H1 (cell line): Measurements from ENCODE around the gene MFGE8.

ENCODE experiments used
- ATF2 ChIP-seq: IDR thresholded peaks from 2 replicates; pipeline ENCODE4 v1.6.1; 2012; ENCODE audit warnings: low read length, inconsistent platforms
- CREB1 ChIP-seq: IDR thresholded peaks from 2 replicates; pipeline ENCODE4 v1.6.1; 2012; ENCODE audit warnings: inconsistent platforms
- EP300 ChIP-seq, 2 experiments: IDR thresholded peaks; 1 replicate in 1 of 2; 2 replicates in 1 of 2; pipeline ENCODE4 v1.6.1; 2011 to 2012; ENCODE audit warnings: low read depth in 2 of 2, low read length in 2 of 2, mild to moderate bottlenecking in 2 of 2, borderline replicate concordance in 1 of 2, inconsistent platforms in 1 of 2, moderate library complexity in 1 of 2
- EZH2 ChIP-seq: fragments of 200-600 bp; sonication (generic); IDR thresholded peaks from 2 replicates; pipeline ENCODE4 v1.7.1; 2012; ENCODE audit warnings: low read depth, mild to moderate bottlenecking, moderate library complexity, low read length, inconsistent platforms; ENCODE audit not compliant: severe bottlenecking
- GABPA ChIP-seq: IDR thresholded peaks from 2 replicates; pipeline ENCODE4 v1.6.1; 2011; ENCODE audit warnings: mild to moderate bottlenecking, low read length, moderate library complexity, borderline replicate concordance; ENCODE audit not compliant: insufficient read depth
- POLR2A ChIP-seq, 2 experiments: IDR thresholded peaks; 1 replicate in 1 of 2; 2 replicates in 1 of 2; pipeline ENCODE4 v1.6.1; 2011; ENCODE audit warnings: low read depth in 2 of 2, low read length in 2 of 2, mild to moderate bottlenecking in 2 of 2; ENCODE audit errors: control extremely low read depth in 1 of 2
- POLR2AphosphoS5 ChIP-seq: IDR thresholded peaks from 2 replicates; pipeline ENCODE4 v1.6.1; 2011; ENCODE audit warnings: low read depth, low read length
- SIN3A ChIP-seq, 2 experiments: IDR thresholded peaks in 1 of 2; conservative IDR thresholded peaks in 1 of 2; 2 replicates each; pipeline ENCODE4 v1.6.1; 2011 to 2012; ENCODE audit warnings: low read length in 2 of 2, improper control_type of control experiment in 1 of 2, low read depth in 1 of 2, mild to moderate bottlenecking in 1 of 2
- SP2 ChIP-seq: IDR thresholded peaks from 2 replicates; pipeline ENCODE4 v1.6.1; 2012; ENCODE audit warnings: mild to moderate bottlenecking, low read length, inconsistent platforms
- TCF12 ChIP-seq: IDR thresholded peaks from 2 replicates; pipeline ENCODE4 v1.6.1; 2011; ENCODE audit warnings: low read depth, mild to moderate bottlenecking, low read length
- TF ChIP-seq, protein P1 (sequence below), 3 experiments: IDR thresholded peaks; 1 replicate in 2 of 3; 2 replicates in 1 of 3; pipeline versions ENCODE4 v1.5.1 to v1.6.1; 2011; ENCODE audit warnings: low read length in 3 of 3, mild to moderate bottlenecking in 3 of 3, inconsistent platforms in 2 of 3, low read depth in 1 of 3, moderate library complexity in 1 of 3; ENCODE audit not compliant: insufficient read depth in 1 of 3; ENCODE audit errors: control extremely low read depth in 1 of 3

DNA sequence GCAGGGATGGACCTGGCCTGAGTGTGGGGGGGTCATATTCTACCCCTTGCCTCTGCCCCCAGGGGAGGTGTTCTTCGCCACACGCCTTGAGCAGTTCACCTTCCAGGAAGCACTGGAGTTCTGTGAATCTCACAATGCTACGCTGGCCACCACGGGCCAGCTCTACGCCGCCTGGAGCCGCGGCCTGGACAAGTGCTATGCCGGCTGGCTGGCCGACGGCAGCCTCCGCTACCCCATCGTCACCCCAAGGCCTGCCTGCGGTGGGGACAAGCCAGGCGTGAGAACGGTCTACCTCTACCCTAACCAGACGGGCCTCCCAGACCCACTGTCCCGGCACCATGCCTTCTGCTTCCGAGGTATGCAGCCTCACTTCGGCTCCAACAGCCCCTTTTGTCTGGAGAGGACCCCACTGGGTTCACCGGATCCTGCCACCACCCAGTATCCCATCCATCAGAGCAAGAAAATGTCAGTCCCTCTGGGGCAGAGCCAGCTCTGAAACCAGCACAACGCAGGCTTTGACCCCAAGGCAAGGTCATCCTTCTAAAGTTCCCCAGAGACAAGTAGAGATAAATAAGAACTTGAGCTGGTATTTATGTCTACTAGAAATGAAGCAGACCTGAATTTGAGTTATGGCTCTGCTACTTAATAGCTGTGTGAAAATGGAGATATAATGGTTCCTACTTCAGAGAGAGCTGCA is 63.7 kb downstream of the MFGE8 start:
- TF ChIP-seq SIN3A (conservative IDR thresholded peaks at IDR 0.05 in 1 of 2, IDR thresholded peaks at IDR 0.05 in 1 of 2; ENCODE audit: low read depth in 1 of 2, low read length in 2 of 2) (no peak), POLR2AphosphoS5 (no peak), EP300 (IDR thresholded peaks at IDR 0.05; ENCODE audit: borderline replicate concordance in 1 of 2, low read depth in 2 of 2, low read length in 2 of 2) (no peak), POLR2A (IDR thresholded peaks at IDR 0.05; ENCODE audit: control extremely low read depth in 1 of 2, low read depth in 2 of 2, low read length in 2 of 2) (no peak), EZH2 (no peak), ATF2 (no peak), TCF12 (no peak), SP2 (no peak), CREB1 (no peak), GABPA (no peak)
- TF ChIP-seq, protein P1, sequence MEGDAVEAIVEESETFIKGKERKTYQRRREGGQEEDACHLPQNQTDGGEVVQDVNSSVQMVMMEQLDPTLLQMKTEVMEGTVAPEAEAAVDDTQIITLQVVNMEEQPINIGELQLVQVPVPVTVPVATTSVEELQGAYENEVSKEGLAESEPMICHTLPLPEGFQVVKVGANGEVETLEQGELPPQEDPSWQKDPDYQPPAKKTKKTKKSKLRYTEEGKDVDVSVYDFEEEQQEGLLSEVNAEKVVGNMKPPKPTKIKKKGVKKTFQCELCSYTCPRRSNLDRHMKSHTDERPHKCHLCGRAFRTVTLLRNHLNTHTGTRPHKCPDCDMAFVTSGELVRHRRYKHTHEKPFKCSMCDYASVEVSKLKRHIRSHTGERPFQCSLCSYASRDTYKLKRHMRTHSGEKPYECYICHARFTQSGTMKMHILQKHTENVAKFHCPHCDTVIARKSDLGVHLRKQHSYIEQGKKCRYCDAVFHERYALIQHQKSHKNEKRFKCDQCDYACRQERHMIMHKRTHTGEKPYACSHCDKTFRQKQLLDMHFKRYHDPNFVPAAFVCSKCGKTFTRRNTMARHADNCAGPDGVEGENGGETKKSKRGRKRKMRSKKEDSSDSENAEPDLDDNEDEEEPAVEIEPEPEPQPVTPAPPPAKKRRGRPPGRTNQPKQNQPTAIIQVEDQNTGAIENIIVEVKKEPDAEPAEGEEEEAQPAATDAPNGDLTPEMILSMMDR (IDR thresholded peaks at IDR 0.05; ENCODE audit: control extremely low read depth in 1 of 3, insufficient read depth in 1 of 3, low read depth in 1 of 3, low read length in 3 of 3) = no peak
